HEK293 (cell line): ENCODE data around the gene DLEC1.

Source experiments
- CTCF ChIA-PET: fragments of 350-600 bp; formaldehyde crosslinking; extraction: SDS; loops from one replicate; lab custom pipeline; 2021; ENCODE audit warnings: antibody characterized with exemption; lab: Yijun Ruan, JAX
- POLR2A ChIA-PET: fragments of 300-600 bp; formaldehyde crosslinking; extraction: SDS; loops from one replicate; lab custom pipeline; 2020; ENCODE audit warnings: antibody characterized with exemption, inconsistent platforms; lab: Yijun Ruan, JAX
- H3K27ac ChIP-seq: fragments of 200-500 bp; sonication (Bioruptor generic); 2 replicates; pipeline ENCODE4 v1.5.1; 2014; ENCODE audit warnings: low read depth, low read length, control low read depth, inconsistent platforms; ENCODE audit errors: extremely low read depth
- H3K36me3 ChIP-seq, 2 experiments: fragments of 200-500 bp in 1 of 2; sonication (Bioruptor generic) in 1 of 2; 1 replicate in 1 of 2; 2 replicates in 1 of 2; pipeline ENCODE4 v1.5.1; 2014 to 2017; ENCODE audit warnings: inconsistent platforms in 2 of 2, low read length in 2 of 2; ENCODE audit not compliant: control insufficient read depth in 2 of 2, insufficient read depth in 1 of 2
- H3K4me1 ChIP-seq: fragments of 200-500 bp; sonication (Bioruptor generic); 2 replicates; pipeline ENCODE4 v1.5.1; 2014; ENCODE audit warnings: mild to moderate bottlenecking, low read length, inconsistent platforms; ENCODE audit not compliant: control insufficient read depth, insufficient read depth
- H3K4me3 ChIP-seq: 2 replicates; pipeline ENCODE4 v1.5.1; 2011; ENCODE audit warnings: low read depth, mild to moderate bottlenecking, control low read depth, low read length, moderate library complexity
- H3K9me3 ChIP-seq: fragments of 200-500 bp; sonication (Bioruptor generic); 2 replicates; pipeline ENCODE4 v1.5.1; 2014; ENCODE audit warnings: low read depth, low read length, inconsistent platforms; ENCODE audit not compliant: control insufficient read depth, insufficient read depth
- ATF2 ChIP-seq: fragments of 450-650 bp; formaldehyde crosslinking; IDR thresholded peaks from 2 replicates; pipeline ENCODE4 v1.5.1; 2016; ENCODE audit warnings: missing biosample characterization, missing genetic modification characterization, low read depth
- GLI4 ChIP-seq: fragments of 450-650 bp; formaldehyde crosslinking; IDR thresholded peaks from 2 replicates; pipeline ENCODE4 v1.5.1; 2016; ENCODE audit warnings: missing biosample characterization, missing genetic modification characterization
- GLIS2 ChIP-seq: fragments of 450-650 bp; formaldehyde crosslinking; IDR thresholded peaks from 2 replicates; pipeline ENCODE4 v1.5.1; 2016; ENCODE audit warnings: missing biosample characterization, missing genetic modification characterization
- HOXA7 ChIP-seq: sonication (generic); formaldehyde crosslinking; IDR thresholded peaks from 2 replicates; pipeline ENCODE4 v1.8.1; 2022; ENCODE audit warnings: missing genetic modification reagents, borderline replicate concordance
- IKZF3 ChIP-seq: fragments of 450-650 bp; IDR thresholded peaks from 2 replicates; pipeline ENCODE4 v1.5.0; 2018; ENCODE audit warnings: missing biosample characterization, mild to moderate bottlenecking, missing genetic modification characterization, moderate library complexity
- PATZ1 ChIP-seq: fragments of 450-650 bp; formaldehyde crosslinking; IDR thresholded peaks from 2 replicates; pipeline ENCODE4 v1.5.1; 2016; ENCODE audit warnings: missing biosample characterization, missing genetic modification characterization
- PRDM6 ChIP-seq: fragments of 450-650 bp; formaldehyde crosslinking; IDR thresholded peaks from 2 replicates; pipeline ENCODE4 v1.5.1; 2017; ENCODE audit warnings: missing biosample characterization, missing genetic modification characterization
- ZFP69B ChIP-seq: fragments of 450-650 bp; formaldehyde crosslinking; IDR thresholded peaks from 2 replicates; pipeline ENCODE4 v1.5.1; 2016; ENCODE audit warnings: missing biosample characterization, missing genetic modification characterization
- ZNF138 ChIP-seq: fragments of 450-650 bp; formaldehyde crosslinking; IDR thresholded peaks from 2 replicates; pipeline ENCODE4 v1.5.1; 2016; ENCODE audit warnings: missing biosample characterization, missing genetic modification characterization, borderline replicate concordance
- ZNF280D ChIP-seq: fragments of 450-650 bp; formaldehyde crosslinking; IDR thresholded peaks from 2 replicates; pipeline ENCODE4 v1.5.1; 2016; ENCODE audit warnings: missing biosample characterization, missing genetic modification characterization
- ZNF335 ChIP-seq: fragments of 450-650 bp; formaldehyde crosslinking; conservative IDR thresholded peaks from 2 replicates; pipeline ENCODE4 v1.5.1; 2016; ENCODE audit warnings: missing biosample characterization, missing genetic modification characterization
- ZNF37A ChIP-seq: fragments of 450-650 bp; IDR thresholded peaks from 2 replicates; pipeline ENCODE4 v1.5.1; 2018; ENCODE audit warnings: missing biosample characterization, missing genetic modification characterization
- ZNF394 ChIP-seq: fragments of 450-650 bp; formaldehyde crosslinking; IDR thresholded peaks from 2 replicates; pipeline ENCODE4 v1.5.1; 2016; ENCODE audit warnings: missing biosample characterization, missing genetic modification characterization, mild to moderate bottlenecking, moderate library complexity, borderline replicate concordance
- ZNF398 ChIP-seq: fragments of 450-650 bp; formaldehyde crosslinking; IDR thresholded peaks from 2 replicates; pipeline ENCODE4 v1.5.1; 2017; ENCODE audit warnings: missing biosample characterization, missing genetic modification characterization
- ZNF501 ChIP-seq: fragments of 450-650 bp; formaldehyde crosslinking; IDR thresholded peaks from 2 replicates; pipeline ENCODE4 v1.5.1; 2016; ENCODE audit warnings: missing biosample characterization, missing genetic modification characterization
- ZNF596 ChIP-seq: fragments of 450-650 bp; IDR thresholded peaks from 2 replicates; pipeline ENCODE4 v1.5.0; 2018; ENCODE audit warnings: missing biosample characterization, mild to moderate bottlenecking, missing genetic modification characterization, moderate library complexity
- ZNF660 ChIP-seq: fragments of 450-650 bp; IDR thresholded peaks from 2 replicates; pipeline ENCODE4 v1.5.1; 2018; ENCODE audit warnings: missing biosample characterization, mild to moderate bottlenecking, missing genetic modification characterization
- ZNF677 ChIP-seq: fragments of 450-650 bp; IDR thresholded peaks from 2 replicates; pipeline ENCODE4 v1.5.0; 2018; ENCODE audit warnings: missing biosample characterization, mild to moderate bottlenecking, missing genetic modification characterization, moderate library complexity
- TF ChIP-seq, protein P1 (sequence below): fragments of 450-650 bp; formaldehyde crosslinking; IDR thresholded peaks from 2 replicates; pipeline ENCODE4 v1.5.1; 2016; ENCODE audit warnings: missing biosample characterization, missing genetic modification characterization
- TF ChIP-seq, protein P2 (sequence below): fragments of 450-650 bp; IDR thresholded peaks from 2 replicates; pipeline ENCODE4 v1.5.1; 2018; ENCODE audit warnings: missing biosample characterization, missing genetic modification characterization

Gene DLEC1

GRCh38 chr3:38148311-38148882 lies 109.4 kb downstream of the DLEC1 start:
- Histone ChIP-seq H3K4me1 (no peaks in the 10 kb centered on the region), H3K36me3 (no peaks in the 10 kb centered on the region), H3K27ac (no peak overlapping the region), H3K4me3 (no peak overlapping the region), H3K9me3 (no peaks in the 10 kb centered on the region)
- CTCF ChIA-PET: no interaction called here
- TF ChIP-seq ZNF398 (tag by site-specific recombination) (no peak), ZNF138 (no peak), GLIS2 (tag by site-specific recombination) (no peak), ZNF677 (tag by site-specific recombination) (no peak), PRDM6 (tag by site-specific recombination) (no peak), HOXA7 (no peak), GLI4 (tag by site-specific recombination) (no peak), ZNF280D (no peak), ZNF501 (tag by site-specific recombination) (no peak), ZNF335 (tag by site-specific recombination) (no peak)
- TF ChIP-seq, protein P1, sequence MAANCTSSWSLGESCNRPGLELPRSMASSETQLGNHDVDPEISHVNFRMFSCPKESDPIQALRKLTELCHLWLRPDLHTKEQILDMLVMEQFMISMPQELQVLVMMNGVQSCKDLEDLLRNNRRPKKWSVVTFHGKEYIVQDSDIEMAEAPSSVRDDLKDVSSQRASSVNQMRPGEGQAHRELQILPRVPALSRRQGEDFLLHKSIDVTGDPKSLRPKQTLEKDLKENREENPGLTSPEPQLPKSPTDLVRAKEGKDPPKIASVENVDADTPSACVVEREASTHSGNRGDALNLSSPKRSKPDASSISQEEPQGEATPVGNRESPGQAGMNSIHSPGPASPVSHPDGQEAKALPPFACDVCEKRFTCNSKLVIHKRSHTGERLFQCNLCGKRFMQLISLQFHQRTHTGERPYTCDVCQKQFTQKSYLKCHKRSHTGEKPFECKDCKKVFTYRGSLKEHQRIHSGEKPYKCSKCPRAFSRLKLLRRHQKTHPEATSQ (tag by site-specific recombination): no peak
- POLR2A ChIA-PET: interaction anchor here (0.7 to 1.6 kb wide), 2 partner anchors 12 to 58 kb away, joined by 4 to 5 read pairs; partner anchors contain the start of gene ACAA1

GRCh38 chr3:38149708-38150107 lies 110.7 kb downstream of the DLEC1 start:
- H3K4me1 ChIP-seq: peaks cover 4% of the 10 kb centered on the region; the same call in 1 of the 2 replicates
- H3K4me3 ChIP-seq: no peak overlapping the region
- H3K36me3 ChIP-seq: no peaks in the 10 kb centered on the region
- H3K27ac ChIP-seq: no peak overlapping the region
- ChIA-PET CTCF (no interaction called here), POLR2A (no interaction called here)
- no peaks in the 10 kb centered on the region for H3K9me3 ChIP-seq
- no peak for TF ChIP-seq ZNF596 (tag by site-specific recombination)
- no peak for TF ChIP-seq ZNF394
- no peak for TF ChIP-seq PATZ1 (tag by site-specific recombination)
- no peak for TF ChIP-seq ZNF660 (tag by site-specific recombination)
- TF ChIP-seq, protein P2, sequence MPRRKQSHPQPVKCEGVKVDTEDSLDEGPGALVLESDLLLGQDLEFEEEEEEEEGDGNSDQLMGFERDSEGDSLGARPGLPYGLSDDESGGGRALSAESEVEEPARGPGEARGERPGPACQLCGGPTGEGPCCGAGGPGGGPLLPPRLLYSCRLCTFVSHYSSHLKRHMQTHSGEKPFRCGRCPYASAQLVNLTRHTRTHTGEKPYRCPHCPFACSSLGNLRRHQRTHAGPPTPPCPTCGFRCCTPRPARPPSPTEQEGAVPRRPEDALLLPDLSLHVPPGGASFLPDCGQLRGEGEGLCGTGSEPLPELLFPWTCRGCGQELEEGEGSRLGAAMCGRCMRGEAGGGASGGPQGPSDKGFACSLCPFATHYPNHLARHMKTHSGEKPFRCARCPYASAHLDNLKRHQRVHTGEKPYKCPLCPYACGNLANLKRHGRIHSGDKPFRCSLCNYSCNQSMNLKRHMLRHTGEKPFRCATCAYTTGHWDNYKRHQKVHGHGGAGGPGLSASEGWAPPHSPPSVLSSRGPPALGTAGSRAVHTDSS: no peak
- no peak for TF ChIP-seq ZFP69B (tag by site-specific recombination)
- no peak for TF ChIP-seq ZNF37A (tag by site-specific recombination)
- no peak for TF ChIP-seq IKZF3
- TF ChIP-seq ATF2 (tag by site-specific recombination): no peak
